IMR-90 (cell line): ENCODE results near the gene TAX1BP1. TPM values are rescaled to one million over a fixed set of nuclear protein-coding genes. Genes with fewer than 3 reads are reported as not detected.
A peak's percentile ranks its signal among the peaks of the same experiment; 100 is the strongest.

ENCODE experiments used
- ATAC-seq: fragments of 200-7000 bp; cut with Tn5 transposase; 2 replicates; pipeline ENCODE4 v1.9.1; 2020; ENCODE audit warnings: low read depth, mild to moderate bottlenecking, moderate library complexity
- BruUV-seq: library from RNA; stranded (reverse); fragments of 400-500 nt; replicated peaks from 2 replicates; lab custom pipeline; 2021; lab: Mats Ljungman, UMichigan
- CTCF ChIA-PET: fragments of 300-600 bp; formaldehyde crosslinking; extraction: SDS; loops from one replicate; lab custom pipeline; 2021; ENCODE audit warnings: antibody characterized with exemption; lab: Yijun Ruan, JAX
- POLR2A ChIA-PET: fragments of 300-600 bp; sonication (Branson Sonifier 250); formaldehyde crosslinking; loops from one replicate; lab custom pipeline; 2022; ENCODE audit warnings: antibody characterized with exemption; ENCODE audit not compliant: unreplicated experiment; lab: Charles Lee
- DNase-seq: peaks from one replicate; pipeline ENCODE4 v3.0.0; 2013
- H2AFZ ChIP-seq: replicated peaks from 2 replicates; pipeline ENCODE3; 2013; ENCODE audit warnings: low read length, mild to moderate bottlenecking; ENCODE audit not compliant: poor library complexity
- H2AK5ac ChIP-seq: 2 replicates; pipeline ENCODE4 v1.6.1; 2013; ENCODE audit warnings: low read depth, low read length, inconsistent platforms
- H2AK9ac ChIP-seq: replicated peaks from 2 replicates; pipeline ENCODE3; 2013; ENCODE audit warnings: mild to moderate bottlenecking, low read depth, low read length, moderate library complexity; ENCODE audit not compliant: poor library complexity
- H2BK120ac ChIP-seq: 2 replicates; pipeline ENCODE4 v1.6.1; 2013; ENCODE audit warnings: low read depth, low read length, inconsistent platforms
- H2BK15ac ChIP-seq: 3 replicates; pipeline ENCODE4 v1.6.1; 2013; ENCODE audit warnings: low read depth, low read length, inconsistent platforms
- H2BK20ac ChIP-seq: 2 replicates; pipeline ENCODE4 v1.6.1; 2013; ENCODE audit warnings: low read depth, mild to moderate bottlenecking, inconsistent platforms, low read length, moderate library complexity
- H2BK5ac ChIP-seq: 2 replicates; pipeline ENCODE4 v1.6.1; 2013; ENCODE audit warnings: mild to moderate bottlenecking, low read depth, low read length, inconsistent platforms; ENCODE audit not compliant: poor library complexity, severe bottlenecking
- H3K14ac ChIP-seq: replicated peaks from 2 replicates; pipeline ENCODE4 v1.6.1; 2013; ENCODE audit warnings: low read depth, low read length, inconsistent platforms
- H3K18ac ChIP-seq: 2 replicates; pipeline ENCODE4 v1.6.1; 2013; ENCODE audit warnings: low read depth, low read length, control low read depth
- H3K23ac ChIP-seq: 2 replicates; pipeline ENCODE4 v1.6.1; 2013; ENCODE audit warnings: low read depth, low read length, inconsistent platforms
- H3K27ac ChIP-seq: 2 replicates; pipeline ENCODE4 v1.5.1; 2013; ENCODE audit warnings: mild to moderate bottlenecking, control low read depth, low read length; ENCODE audit not compliant: insufficient read depth
- H3K27me3 ChIP-seq: 2 replicates; pipeline ENCODE4 v1.6.1; 2013; ENCODE audit warnings: low read length; ENCODE audit not compliant: control insufficient read depth, insufficient read depth
- H3K36me3 ChIP-seq: 2 replicates; pipeline ENCODE4 v1.6.1; 2013; ENCODE audit warnings: low read length, mixed read lengths; ENCODE audit not compliant: control insufficient read depth, insufficient read depth
- H3K4ac ChIP-seq: 2 replicates; pipeline ENCODE4 v1.6.1; 2013; ENCODE audit warnings: low read depth, low read length, inconsistent platforms
- H3K4me1 ChIP-seq: 2 replicates; pipeline ENCODE4 v1.6.1; 2013; ENCODE audit warnings: low read length, mixed read lengths; ENCODE audit not compliant: control insufficient read depth, insufficient read depth
- H3K4me2 ChIP-seq: 2 replicates; pipeline ENCODE4 v1.6.1; 2013; ENCODE audit warnings: low read depth, mild to moderate bottlenecking, control low read depth, low read length, moderate library complexity
- H3K4me3 ChIP-seq: 2 replicates; pipeline ENCODE4 v1.5.1; 2013; ENCODE audit warnings: low read depth, mild to moderate bottlenecking, control low read depth, low read length, moderate library complexity; ENCODE audit not compliant: insufficient read depth
- H3K56ac ChIP-seq: 2 replicates; pipeline ENCODE4 v1.6.1; 2013; ENCODE audit warnings: low read length, inconsistent platforms; ENCODE audit not compliant: insufficient read depth; ENCODE audit errors: extremely low read depth
- H3K79me1 ChIP-seq, 2 experiments: 2 replicates each; pipeline ENCODE4 v1.6.1; 2013; ENCODE audit warnings: low read length in 2 of 2, inconsistent platforms in 1 of 2, low read depth in 1 of 2
- H3K9ac ChIP-seq: 2 replicates; pipeline ENCODE4 v1.6.1; 2013; ENCODE audit warnings: low read depth, low read length, control low read depth
- H3K9me1 ChIP-seq: 2 replicates; pipeline ENCODE4 v1.6.1; 2013; ENCODE audit warnings: low read length, inconsistent platforms; ENCODE audit not compliant: insufficient read depth
- H3K9me3 ChIP-seq: 2 replicates; pipeline ENCODE4 v1.6.1; 2013; ENCODE audit warnings: low read length; ENCODE audit not compliant: control insufficient read depth, insufficient read depth
- H4K20me1 ChIP-seq: 2 replicates; pipeline ENCODE4 v1.6.1; 2013; ENCODE audit warnings: low read length, inconsistent platforms; ENCODE audit not compliant: insufficient read depth
- H4K5ac ChIP-seq: 2 replicates; pipeline ENCODE4 v1.6.1; 2013; ENCODE audit warnings: mild to moderate bottlenecking, low read depth, low read length, control low read depth
- H4K8ac ChIP-seq, 2 experiments: 2 replicates each; pipeline ENCODE4 v1.6.1; 2013; ENCODE audit warnings: low read depth in 2 of 2, low read length in 2 of 2, control low read depth in 1 of 2, inconsistent platforms in 1 of 2
- H4K91ac ChIP-seq: 2 replicates; pipeline ENCODE4 v1.6.1; 2013; ENCODE audit warnings: low read depth, low read length, inconsistent platforms; ENCODE audit not compliant: insufficient read depth
- CTCF ChIP-seq: conservative IDR thresholded peaks from 2 replicates; pipeline ENCODE4 v1.5.1; 2012; ENCODE audit warnings: mild to moderate bottlenecking, low read depth, low read length, improper control_type of control experiment
- MAFK ChIP-seq: IDR thresholded peaks from 2 replicates; pipeline ENCODE4 v1.6.1; 2012; ENCODE audit warnings: low read depth, low read length, improper control_type of control experiment
- NFE2L2 ChIP-seq: fragments of 150-350 bp; IDR thresholded peaks from 2 replicates; pipeline ENCODE4 v1.6.1; 2016; ENCODE audit warnings: low read depth, mild to moderate bottlenecking, low read length
- WGBS, 2 experiments: methylation state at CpG; one replicate each; pipeline versions ENCODE4 v1.1.5 to v1.1.7; 2013; ENCODE audit warnings: missing lambda C conversion rate in 2 of 2; ENCODE audit not compliant: insufficient read length in 1 of 2; ENCODE audit errors: extremely low coverage in 2 of 2; 5-methylcytosine and 5-hydroxymethylcytosine counted together
- dilution Hi-C: fragments of 300-500 bp; cut with HindIII; formaldehyde crosslinking; loops from one replicate; pipeline ENCODE4 v1.14.3; 2018; ENCODE audit warnings: low sequenced_read_pairs; ENCODE audit not compliant: unreplicated experiment
- in situ Hi-C: fragments of 300-500 bp; cut with MboI; formaldehyde crosslinking; loops from 3 replicates; pipeline ENCODE4 v1.14.3; 2019; ENCODE audit warnings: low sequenced_read_pairs, inconsistent platforms, mixed read lengths
- intact Hi-C: fragments of 100-400 bp; cut with micrococcal nuclease; formaldehyde crosslinking; loops from 2 replicates; pipeline ENCODE4 v1.10.0; 2022
- polyA plus RNA-seq, 3 experiments: library from polyadenylated mRNA; depleted of rRNA; stranded (reverse); fragments of >200 nt; gene quantifications; 2 replicates each; pipeline ENCODE4 v1.2.3, GENCODE V29; 2012; ENCODE audit warnings: low replicate concordance in 1 of 3
- total RNA-seq: library from RNA; depleted of rRNA; stranded (reverse); fragments of >200 nt; gene quantifications from 2 replicates; pipeline ENCODE4 v1.2.3, GENCODE V29; 2012

The TAX1BP1 gene
- total and polyA plus RNA-seq, 2 of the 4 experiments (the other 2 are of a cell fraction): 49.0 to 52.7 TPM

- WGBS, 2 experiments: no CpG with 5 or more reads among the region's 2 CpGs
- Histone ChIP-seq H3K4ac (no peak overlapping the region), H3K4me1 (peaks cover 5% of the 10 kb centered on the region; the same call in 1 of the 2 replicates), H3K14ac (no peak overlapping the region), H3K9me3 (no peaks in the 10 kb centered on the region), H2AFZ (no peak overlapping the region), H3K79me1 (peaks cover 5 to 27% of the 10 kb centered on the region in 2 experiments; a peak in 3 of 4 replicates), H4K5ac (no peak overlapping the region), H4K8ac (no peak overlapping the region), H3K23ac (no peak overlapping the region), H2BK120ac (no peak overlapping the region), H3K9ac (no peak overlapping the region), H3K9me1 (0 out of 2 replicates have a peak, but pooled peaks cover 4% of the 10 kb centered on the region), H3K56ac (no peak overlapping the region), H3K27ac (no peak overlapping the region), H3K36me3 (peaks cover 7% of the 10 kb centered on the region), H3K27me3 (no peaks in the 10 kb centered on the region), H2BK5ac (no peak overlapping the region), H4K91ac (no peak overlapping the region), H3K4me2 (no peak overlapping the region), H2BK20ac (no peak overlapping the region), H4K20me1 (no peaks in the 10 kb centered on the region; the same call in 1 of the 2 replicates), H3K4me3 (no peak overlapping the region), H2BK15ac (no peak overlapping the region), H2AK5ac (no peak overlapping the region), H2AK9ac (no peak overlapping the region), H3K18ac (no peak overlapping the region)
- peak; percentile 97 for TF ChIP-seq MAFK
- peak; percentile 71 for TF ChIP-seq NFE2L2
- TF ChIP-seq CTCF: no peak
- in situ Hi-C loops: no loop called here
- POLR2A ChIA-PET: no interaction called here
- DNase-seq: peak; percentile 80
- peak; percentile 97 for ATAC-seq
- dilution Hi-C loops: no loop called here
- no TSS peak for BruUV-seq
- intact Hi-C loops: no loop called here
- CTCF ChIA-PET: interaction anchor here (0.6 kb wide), 1 partner anchor 44 kb away, joined by 4 read pairs; no protein-coding TSS in a partner anchor
These were observed 68.7 kb downstream of the TAX1BP1 start for GRCh38 chr7:27808626-27809025.
